HepG2 (cell line): Measurements from ENCODE around the gene CUL4B. TPM values are rescaled to one million over a fixed set of nuclear protein-coding genes. Genes with fewer than 3 reads are reported as not detected.

Experiments used
- AHDC1 ChIP-seq: sonication (generic); formaldehyde crosslinking; IDR thresholded peaks from 2 replicates; pipeline ENCODE4 v1.5.1; 2020; ENCODE audit warnings: mild to moderate bottlenecking, missing genetic modification reagents, borderline replicate concordance
- ATF4 ChIP-seq, 2 experiments: fragments of 450-650 bp in 1 of 2; sonication (generic) in 1 of 2; formaldehyde crosslinking; IDR thresholded peaks; 2 replicates each; pipeline versions ENCODE4 v1.5.0 to v1.8.0; 2020 to 2022; ENCODE audit warnings: mild to moderate bottlenecking in 1 of 2, missing genetic modification reagents in 1 of 2
- FOSL2 ChIP-seq: sonication (generic); formaldehyde crosslinking; IDR thresholded peaks from 2 replicates; pipeline ENCODE4 v1.4.0; 2020; ENCODE audit warnings: missing genetic modification reagents
- GLMP ChIP-seq: sonication (generic); formaldehyde crosslinking; IDR thresholded peaks from 2 replicates; pipeline ENCODE4 v1.9.0; 2021; ENCODE audit warnings: missing genetic modification reagents, mild to moderate bottlenecking, borderline replicate concordance
- GRHL1 ChIP-seq: sonication (generic); formaldehyde crosslinking; conservative IDR thresholded peaks from 2 replicates; pipeline ENCODE4 v1.8.0; 2022; ENCODE audit warnings: missing genetic modification reagents
- IRF2 ChIP-seq: IDR thresholded peaks from 2 replicates; pipeline ENCODE4 v1.6.1; 2018; ENCODE audit warnings: missing genetic modification reagents, missing compliant biosample characterization
- MED13 ChIP-seq: sonication (generic); formaldehyde crosslinking; IDR thresholded peaks from 2 replicates; pipeline ENCODE4 v1.5.0; 2020; ENCODE audit warnings: missing genetic modification reagents
- ZNF33A ChIP-seq: sonication (generic); formaldehyde crosslinking; IDR thresholded peaks from 2 replicates; pipeline ENCODE4 v1.5.1; 2020; ENCODE audit warnings: missing genetic modification reagents, mild to moderate bottlenecking, moderate library complexity, borderline replicate concordance
- ZNF646 ChIP-seq: sonication (generic); formaldehyde crosslinking; IDR thresholded peaks from 2 replicates; pipeline ENCODE4 v1.9.0; 2021; ENCODE audit warnings: mild to moderate bottlenecking, missing genetic modification reagents
- polyA plus RNA-seq, 8 experiments: library from polyadenylated mRNA; depleted of rRNA in 3 of 8; stranded (reverse) in 7 of 8; unstranded in 1 of 8; fragments of >200 nt; fragmentation: Illumina TruSeq in 4 of 8; extraction: Trizol in 4 of 8; gene quantifications; 2 replicates each; pipeline versions ENCODE4 v1.2.1 to v1.2.3, GENCODE V29; 2011 to 2016; ENCODE audit warnings: low read depth in 4 of 8, missing spikeins in 1 of 8, mixed read lengths in 1 of 8; ENCODE audit not compliant: insufficient read depth in 1 of 8
- total RNA-seq, 5 experiments: library from RNA; depleted of rRNA; stranded (reverse); fragments of >200 nt; fragmentation: Illumina TruSeq; extraction: Trizol; gene quantifications; 2 replicates each; pipeline ENCODE4 v1.2.3, GENCODE V29; 2016; ENCODE audit warnings: low read depth in 1 of 5

Gene CUL4B
- total and polyA plus RNA-seq, 2 of the 13 experiments (the other 11 are each of a cell fraction or from before 2014, with no cell fraction given): 21.6 to 28.5 TPM

GRCh38 chrX:120485638-120486520 is 74.9 kb downstream of the CUL4B start (continued):
- TF ChIP-seq GRHL1 (CRISPR knock-in tag) (no peak), MED13 (CRISPR knock-in tag) (no peak; the same call in 1 of the 2 replicates), ZNF33A (CRISPR knock-in tag) (no peak), ZNF646 (CRISPR knock-in tag) (no peak), FOSL2 (CRISPR knock-in tag) (peak; percentile 42), AHDC1 (no peak), GLMP (no peak), IRF2 (CRISPR knock-in tag) (0 out of 2 replicates have a peak, but pooled peaks have one; percentile 39), ATF4 (CRISPR knock-in tag; IDR thresholded peaks at IDR 0.05) (no peak)
